IPS DF 6.9 (cell line): ENCODE measurements around the gene SPDYE3.
"Not testable (repeated sequence)": the region's sequence is repeated elsewhere in the genome, so short reads cannot be mapped to it uniquely, and the experiment has no call there.

Experiments
- DNase-seq: peaks from one replicate; pipeline ENCODE4 v3.0.0-alpha.2; 2013; ENCODE audit warnings: low read depth, low spot score
- H3K27ac ChIP-seq: one replicate; pipeline ENCODE4 v1.5.1; 2013; ENCODE audit warnings: low read length, control low read depth
- H3K27me3 ChIP-seq: 2 replicates; pipeline ENCODE4 v1.6.1; 2013; ENCODE audit warnings: mild to moderate bottlenecking, low read length; ENCODE audit not compliant: control insufficient read depth, insufficient read depth
- H3K36me3 ChIP-seq: 2 replicates; pipeline ENCODE4 v1.6.1; 2013; ENCODE audit warnings: low read length; ENCODE audit not compliant: control insufficient read depth, insufficient read depth
- H3K4me1 ChIP-seq: 2 replicates; pipeline ENCODE4 v1.6.1; 2013; ENCODE audit warnings: low read length; ENCODE audit not compliant: control insufficient read depth, insufficient read depth
- H3K4me3 ChIP-seq: 2 replicates; pipeline ENCODE4 v1.5.1; 2013; ENCODE audit warnings: mild to moderate bottlenecking, low read length
- H3K9me3 ChIP-seq: 2 replicates; pipeline ENCODE4 v1.6.1; 2013; ENCODE audit warnings: low read length, inconsistent platforms; ENCODE audit not compliant: control insufficient read depth, insufficient read depth
- WGBS: extraction: QIAGEN DNeasy Blood & Tissue Kit; methylation state at CpG from one replicate; pipeline ENCODE4 v1.1.7; 2013; ENCODE audit warnings: mixed read lengths, missing lambda C conversion rate; ENCODE audit not compliant: insufficient read length, insufficient coverage; 5-methylcytosine and 5-hydroxymethylcytosine counted together

Gene SPDYE3

GRCh38 chr7:100270046-100270918, 37.2 kb upstream of the SPDYE3 start:
- no CpG with 5 or more reads among the region's 23 CpGs for WGBS

GRCh38 chr7:100270941-100271593, 36.4 kb upstream of the SPDYE3 start:
- not testable (repeated sequence) for H3K4me1 ChIP-seq, H3K36me3 ChIP-seq, H3K9me3 ChIP-seq, H3K27ac ChIP-seq, H3K27me3 ChIP-seq, DNase-seq
- no CpG with 5 or more reads among the region's 29 CpGs for WGBS
- peak overlapping the region; percentile 76; the same call in 1 of the 2 replicates for H3K4me3 ChIP-seq

More at GRCh38 chr7:100270046-100270918, 37.2 kb upstream of the SPDYE3 start:
- not testable (repeated sequence) for H3K9me3 ChIP-seq, H3K4me1 ChIP-seq, H3K27me3 ChIP-seq, H3K36me3 ChIP-seq, H3K27ac ChIP-seq, DNase-seq
- H3K4me3 ChIP-seq: peak overlapping the region; percentile 19; the same call in 1 of the 2 replicates

- H3K27ac ChIP-seq: no peak overlapping the region
- peak overlapping the region; percentile 76; the same call in 1 of the 2 replicates for H3K4me3 ChIP-seq
- no peaks in the 10 kb centered on the region for H3K36me3 ChIP-seq
- no peaks in the 10 kb centered on the region for H3K9me3 ChIP-seq
- DNase-seq: peak; percentile 80
- H3K27me3 ChIP-seq: no peaks in the 10 kb centered on the region
- peaks cover 3% of the 10 kb centered on the region; the same call in 1 of the 2 replicates for H3K4me1 ChIP-seq
- no CpG with 5 or more reads among the region's 101 CpGs for WGBS
These were observed 35.6 kb upstream of the SPDYE3 start for GRCh38 chr7:100271716-100272537.

GRCh38 chr7:100272538-100272902, 35.0 kb upstream of the SPDYE3 start:
- not testable (repeated sequence) for H3K9me3 ChIP-seq, H3K36me3 ChIP-seq, H3K27me3 ChIP-seq, DNase-seq, H3K27ac ChIP-seq, H3K4me1 ChIP-seq
- peak overlapping the region; percentile 76; the same call in 1 of the 2 replicates for H3K4me3 ChIP-seq
- no CpG with 5 or more reads among the region's 11 CpGs for whole genome bisulfite sequencing

GRCh38 chr7:100275120-100275519, 32.4 kb upstream of the SPDYE3 start:
- H3K4me3 ChIP-seq: no peak overlapping the region
- 0 out of 2 replicates have a peak, but pooled peaks cover 2% of the 10 kb centered on the region for H3K4me1 ChIP-seq
- H3K27me3 ChIP-seq: no peaks in the 10 kb centered on the region
- no peaks in the 10 kb centered on the region for H3K36me3 ChIP-seq
- no CpG with 5 or more reads among the region's 1 CpG for WGBS
- no peaks in the 10 kb centered on the region for H3K9me3 ChIP-seq
- DNase-seq: no peak
- H3K27ac ChIP-seq: no peak overlapping the region

- not testable (repeated sequence) for H3K4me1 ChIP-seq, H3K9me3 ChIP-seq, H3K27me3 ChIP-seq, H3K27ac ChIP-seq, H3K36me3 ChIP-seq, H3K4me3 ChIP-seq, DNase-seq
- WGBS: no CpG with 5 or more reads among the region's 6 CpGs
These were observed 31.4 kb upstream of the SPDYE3 start for GRCh38 chr7:100276126-100276525.

GRCh38 chr7:100282069-100282608, 25.4 kb upstream of the SPDYE3 start:
- not testable (repeated sequence) for DNase-seq, H3K4me1 ChIP-seq
- WGBS: no CpG with 5 or more reads among the region's 3 CpGs

GRCh38 chr7:100283147-100283546, 24.4 kb upstream of the SPDYE3 start:
- not testable (repeated sequence) for H3K36me3 ChIP-seq, H3K4me3 ChIP-seq, H3K27me3 ChIP-seq, H3K4me1 ChIP-seq, H3K9me3 ChIP-seq, H3K27ac ChIP-seq, DNase-seq
- WGBS: no CpG with 5 or more reads among the region's 8 CpGs

More at GRCh38 chr7:100282069-100282608, 25.4 kb upstream of the SPDYE3 start:
- H3K36me3 ChIP-seq, H3K9me3 ChIP-seq, H3K4me3 ChIP-seq, H3K27ac ChIP-seq, H3K27me3 ChIP-seq: not testable (repeated sequence)

GRCh38 chr7:100287191-100287969, 20.1 kb upstream of the SPDYE3 start:
- H3K4me1 ChIP-seq, H3K27ac ChIP-seq, H3K36me3 ChIP-seq, H3K4me3 ChIP-seq, DNase-seq, H3K27me3 ChIP-seq, H3K9me3 ChIP-seq: not testable (repeated sequence)
- no CpG with 5 or more reads among the region's 6 CpGs for WGBS
